Measurements from ENCODE around the gene ADRA2C. TPM values are rescaled to one million over a fixed set of nuclear protein-coding genes. Genes with fewer than 3 reads are reported as not detected.

Gene ADRA2C
- total RNA-seq, 1 experiment from 2014 or later: 8.6 TPM

DNA sequence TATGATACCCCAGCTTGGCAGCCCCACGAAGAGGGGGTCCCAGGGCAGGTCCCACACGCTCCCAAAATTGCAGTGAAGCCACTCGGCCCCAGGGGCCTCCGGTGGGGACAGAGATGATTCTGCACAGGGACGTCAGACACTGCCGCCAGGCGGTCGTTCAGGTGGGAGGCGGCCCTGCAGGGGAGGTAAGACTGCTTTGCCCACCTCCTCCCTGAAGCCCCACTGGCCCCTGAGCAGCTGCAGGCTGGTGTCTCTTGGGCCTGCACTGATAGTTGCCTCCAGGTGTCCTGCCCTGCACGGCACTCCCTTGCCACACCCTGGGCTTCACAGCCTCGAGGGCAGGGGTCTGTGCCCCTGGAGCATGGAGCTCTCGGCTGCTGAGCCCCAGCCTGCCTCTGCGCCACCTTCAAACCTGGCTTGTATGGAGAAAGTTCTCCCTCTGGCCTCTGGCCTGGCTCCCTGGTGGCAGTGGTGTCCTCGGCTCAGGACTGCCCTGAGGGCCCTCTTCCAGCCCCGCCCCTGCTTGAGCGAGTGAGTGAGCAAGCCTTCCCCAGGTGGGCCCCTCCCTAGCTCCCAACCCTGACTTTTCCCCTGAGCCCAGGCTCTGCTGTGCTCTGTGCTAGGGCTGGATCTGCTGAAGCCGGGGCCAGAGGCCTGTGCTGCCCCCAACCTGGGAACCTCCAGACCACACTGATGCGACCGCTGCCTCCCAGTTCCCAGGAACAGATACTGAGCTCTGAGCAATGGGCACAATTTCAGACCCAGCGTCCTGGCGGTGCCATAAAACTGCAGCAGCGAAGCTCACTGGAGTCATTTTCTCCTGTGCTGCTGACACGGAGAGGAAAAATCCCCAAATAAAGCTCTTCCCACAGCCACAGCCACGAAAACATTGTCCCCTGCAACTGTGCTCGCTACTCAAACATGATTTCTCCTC lies 16.1 kb downstream of the ADRA2C start:
- DNase-seq: no peak
- Histone ChIP-seq H3K79me2 (ENCODE audit: insufficient read depth, low read length) (no peaks in the 10 kb centered on the region), H4K8ac (replicated peaks; ENCODE audit: insufficient read length, low read depth, low read length) (no peak overlapping the region), H4K5ac (ENCODE audit: insufficient read length, low read depth, low read length) (no peak overlapping the region), H4K20me1 (ENCODE audit: control insufficient read depth, insufficient read depth, insufficient read length) (no peaks in the 10 kb centered on the region), H3K9ac (ENCODE audit: extremely low read depth, insufficient read length, low read length) (no peak overlapping the region), H3K4ac (ENCODE audit: low read depth, low read length) (no peak overlapping the region), H2BK15ac (ENCODE audit: low read depth, low read length) (no peak overlapping the region; the same call in 1 of the 2 replicates), H2BK12ac (ENCODE audit: insufficient read length, low read depth, low read length) (no peak overlapping the region), H3K23ac (ENCODE audit: insufficient read length, low read depth, low read length) (no peak overlapping the region), H2BK5ac (ENCODE audit: insufficient read length, low read length) (no peak overlapping the region), H3K9me3 (ENCODE audit: control insufficient read depth, low read depth, low read length) (no peaks in the 10 kb centered on the region), H3K18ac (ENCODE audit: insufficient read length, low read depth, low read length) (no peak overlapping the region), H3K56ac (ENCODE audit: insufficient read length, low read depth, low read length) (no peak overlapping the region), H3K79me1 (ENCODE audit: insufficient read depth, low read depth, low read length, poor library complexity, severe bottlenecking) (no peaks in the 10 kb centered on the region), H2BK120ac (ENCODE audit: low read depth, low read length, poor library complexity, severe bottlenecking) (no peak overlapping the region), H3K27ac (ENCODE audit: insufficient read length, low read depth, low read length) (no peak overlapping the region), H2BK20ac (ENCODE audit: low read depth, low read length, poor library complexity, severe bottlenecking) (no peak overlapping the region), H3K4me2 (ENCODE audit: insufficient read depth, insufficient read length, low read length) (no peak overlapping the region), H3T11ph (ENCODE audit: low read length) (no peak overlapping the region), H3K27me3 (ENCODE audit: insufficient read depth, low read length) (no peaks in the 10 kb centered on the region), H3K4me1 (ENCODE audit: insufficient read depth, low read length) (no peaks in the 10 kb centered on the region; the same call in 1 of the 2 replicates), H2AFZ (ENCODE audit: low read length) (no peak overlapping the region), H4K91ac (ENCODE audit: insufficient read length, low read depth, low read length) (no peak overlapping the region), H3K23me2 (ENCODE audit: insufficient read length, low read depth, low read length, poor library complexity, severe bottlenecking) (no peaks in the 10 kb centered on the region), H2AK5ac (ENCODE audit: insufficient read length, low read length) (no peak overlapping the region), H3K14ac (ENCODE audit: insufficient read depth, low read length) (no peak overlapping the region)
- Mint-ChIP-seq H3K4me1 (peaks cover 3 to 10% of the 10 kb centered on the region in 2 experiments), H3K27me3 (ENCODE audit: low read depth) (peaks cover 19% of the 10 kb centered on the region), H3K4me3 (no peak overlapping the region), H3K27ac (no peak overlapping the region), H3K36me3 (ENCODE audit: insufficient read depth in 1 of 3, low read depth in 3 of 3) (no peaks in the 10 kb centered on the region), H3K9me3 (peaks cover 0 to 8% of the 10 kb centered on the region in 2 experiments; a peak in 1 of 5 replicates)
- no CpG with 5 or more reads among the region's 25 CpGs for WGBS (ENCODE audit: extremely low coverage, insufficient read length, low lambda C conversion rate)
- TF ChIP-seq, protein P1, sequence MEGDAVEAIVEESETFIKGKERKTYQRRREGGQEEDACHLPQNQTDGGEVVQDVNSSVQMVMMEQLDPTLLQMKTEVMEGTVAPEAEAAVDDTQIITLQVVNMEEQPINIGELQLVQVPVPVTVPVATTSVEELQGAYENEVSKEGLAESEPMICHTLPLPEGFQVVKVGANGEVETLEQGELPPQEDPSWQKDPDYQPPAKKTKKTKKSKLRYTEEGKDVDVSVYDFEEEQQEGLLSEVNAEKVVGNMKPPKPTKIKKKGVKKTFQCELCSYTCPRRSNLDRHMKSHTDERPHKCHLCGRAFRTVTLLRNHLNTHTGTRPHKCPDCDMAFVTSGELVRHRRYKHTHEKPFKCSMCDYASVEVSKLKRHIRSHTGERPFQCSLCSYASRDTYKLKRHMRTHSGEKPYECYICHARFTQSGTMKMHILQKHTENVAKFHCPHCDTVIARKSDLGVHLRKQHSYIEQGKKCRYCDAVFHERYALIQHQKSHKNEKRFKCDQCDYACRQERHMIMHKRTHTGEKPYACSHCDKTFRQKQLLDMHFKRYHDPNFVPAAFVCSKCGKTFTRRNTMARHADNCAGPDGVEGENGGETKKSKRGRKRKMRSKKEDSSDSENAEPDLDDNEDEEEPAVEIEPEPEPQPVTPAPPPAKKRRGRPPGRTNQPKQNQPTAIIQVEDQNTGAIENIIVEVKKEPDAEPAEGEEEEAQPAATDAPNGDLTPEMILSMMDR (conservative IDR thresholded peaks at IDR 0.05): peak; percentile 25

All from H9 (cell line).